ENCODE measurements around the gene UBASH3B. TPM values are rescaled to one million over a fixed set of nuclear protein-coding genes. Genes with fewer than 3 reads are reported as not detected.

UBASH3B gene
- total RNA-seq, 1 experiment from 2014 or later, result 8.0 TPM

DNA sequence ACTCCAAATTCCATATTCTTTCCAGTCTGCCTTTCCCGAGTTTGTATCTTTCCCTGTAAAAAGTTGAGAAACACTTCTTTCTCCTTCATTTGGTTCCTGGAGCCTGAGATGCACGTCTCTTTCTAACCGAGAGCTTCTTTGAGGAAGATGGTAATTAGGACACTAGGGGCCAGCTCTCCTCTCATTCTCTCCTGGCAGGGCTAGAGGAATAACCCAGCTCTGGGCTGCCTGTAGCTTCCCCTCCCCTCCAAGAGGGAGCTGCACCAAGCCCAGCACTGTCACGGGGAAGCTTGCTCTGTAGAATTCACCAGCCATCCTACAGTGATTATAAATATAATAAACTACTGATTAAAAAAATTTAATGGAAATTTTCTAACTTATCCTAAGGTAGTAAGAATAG lies 26.9 kb downstream of the UBASH3B start:
- H3K79me2 ChIP-seq (ENCODE audit: insufficient read depth, low read length), result no peaks in the 10 kb centered on the region; the same call in 1 of the 2 replicates
- H3K4me1 ChIP-seq (ENCODE audit: insufficient read depth, low read length), result no peaks in the 10 kb centered on the region
- no peak overlapping the region for H2BK15ac ChIP-seq (ENCODE audit: low read depth, low read length)
- no peak overlapping the region for H2BK12ac ChIP-seq (ENCODE audit: insufficient read length, low read depth, low read length)
- no peaks in the 10 kb centered on the region for H4K20me1 ChIP-seq (ENCODE audit: control insufficient read depth, insufficient read depth, insufficient read length)
- no peaks in the 10 kb centered on the region for H3K27me3 Mint-ChIP-seq (ENCODE audit: low read depth)
- peaks cover 6% of the 10 kb centered on the region in 2 experiments; a peak in 3 of 4 replicates for H3K4me1 Mint-ChIP-seq
- H3K18ac ChIP-seq (ENCODE audit: insufficient read length, low read depth, low read length), result no peak overlapping the region
- H3K4me2 ChIP-seq (ENCODE audit: insufficient read depth, insufficient read length, low read length), result no peak overlapping the region
- no CpG with 5 or more reads among the region's 4 CpGs for WGBS (ENCODE audit: extremely low coverage, insufficient read length, low lambda C conversion rate)
- no peak overlapping the region for H3T11ph ChIP-seq (ENCODE audit: low read length)
- no peak overlapping the region for H2BK5ac ChIP-seq (ENCODE audit: insufficient read length, low read length)
- no peak overlapping the region for H4K5ac ChIP-seq (ENCODE audit: insufficient read length, low read depth, low read length)
- no peaks in the 10 kb centered on the region for H3K9me3 ChIP-seq (ENCODE audit: control insufficient read depth, low read depth, low read length)
- H3K23me2 ChIP-seq (ENCODE audit: insufficient read length, low read depth, low read length, poor library complexity, severe bottlenecking), result no peaks in the 10 kb centered on the region
- no peak overlapping the region for H3K4me3 Mint-ChIP-seq
- no peaks in the 10 kb centered on the region for H3K79me1 ChIP-seq (ENCODE audit: insufficient read depth, low read depth, low read length, poor library complexity, severe bottlenecking)
- H2AFZ ChIP-seq (ENCODE audit: low read length), result no peak overlapping the region
- no peak for DNase-seq
- H3K56ac ChIP-seq (ENCODE audit: insufficient read length, low read depth, low read length), result no peak overlapping the region
- H2BK20ac ChIP-seq (ENCODE audit: low read depth, low read length, poor library complexity, severe bottlenecking), result no peak overlapping the region
- H4K91ac ChIP-seq (ENCODE audit: insufficient read length, low read depth, low read length), result no peak overlapping the region
- TF ChIP-seq, protein P1, sequence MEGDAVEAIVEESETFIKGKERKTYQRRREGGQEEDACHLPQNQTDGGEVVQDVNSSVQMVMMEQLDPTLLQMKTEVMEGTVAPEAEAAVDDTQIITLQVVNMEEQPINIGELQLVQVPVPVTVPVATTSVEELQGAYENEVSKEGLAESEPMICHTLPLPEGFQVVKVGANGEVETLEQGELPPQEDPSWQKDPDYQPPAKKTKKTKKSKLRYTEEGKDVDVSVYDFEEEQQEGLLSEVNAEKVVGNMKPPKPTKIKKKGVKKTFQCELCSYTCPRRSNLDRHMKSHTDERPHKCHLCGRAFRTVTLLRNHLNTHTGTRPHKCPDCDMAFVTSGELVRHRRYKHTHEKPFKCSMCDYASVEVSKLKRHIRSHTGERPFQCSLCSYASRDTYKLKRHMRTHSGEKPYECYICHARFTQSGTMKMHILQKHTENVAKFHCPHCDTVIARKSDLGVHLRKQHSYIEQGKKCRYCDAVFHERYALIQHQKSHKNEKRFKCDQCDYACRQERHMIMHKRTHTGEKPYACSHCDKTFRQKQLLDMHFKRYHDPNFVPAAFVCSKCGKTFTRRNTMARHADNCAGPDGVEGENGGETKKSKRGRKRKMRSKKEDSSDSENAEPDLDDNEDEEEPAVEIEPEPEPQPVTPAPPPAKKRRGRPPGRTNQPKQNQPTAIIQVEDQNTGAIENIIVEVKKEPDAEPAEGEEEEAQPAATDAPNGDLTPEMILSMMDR (conservative IDR thresholded peaks at IDR 0.05), result no peak
- H3K14ac ChIP-seq (ENCODE audit: insufficient read depth, low read length), result no peak overlapping the region
- no peak overlapping the region for H2AK5ac ChIP-seq (ENCODE audit: insufficient read length, low read length)
- H3K27ac Mint-ChIP-seq, result no peak overlapping the region
- H3K36me3 Mint-ChIP-seq (ENCODE audit: insufficient read depth in 1 of 3, low read depth in 3 of 3), result no peaks in the 10 kb centered on the region
- H3K27ac ChIP-seq (ENCODE audit: insufficient read length, low read depth, low read length), result no peak overlapping the region
- no peak overlapping the region for H2BK120ac ChIP-seq (ENCODE audit: low read depth, low read length, poor library complexity, severe bottlenecking)
- no peaks in the 10 kb centered on the region for H3K9me3 Mint-ChIP-seq
- no peak overlapping the region for H3K23ac ChIP-seq (ENCODE audit: insufficient read length, low read depth, low read length)
- no peak overlapping the region for H3K9ac ChIP-seq (ENCODE audit: extremely low read depth, insufficient read length, low read length)
- H3K4ac ChIP-seq (ENCODE audit: low read depth, low read length), result no peak overlapping the region
- H3K27me3 ChIP-seq (ENCODE audit: insufficient read depth, low read length), result no peaks in the 10 kb centered on the region
- no peak overlapping the region for H4K8ac ChIP-seq (replicated peaks; ENCODE audit: insufficient read length, low read depth, low read length)
